NCI-H82 treated with DMSO at 0.1 percent for 48 hours (cell line): ENCODE data around the gene KRTAP4-4.
"Not testable (repeated sequence)": the region's sequence is repeated elsewhere in the genome, so short reads cannot be mapped to it uniquely, and the experiment has no call there.

Experiments
- DNase-seq: peaks from one replicate; lab custom pipeline; 2025; ENCODE audit not compliant: unreplicated experiment; lab: John Stamatoyannopoulos, UW

Gene KRTAP4-4

GRCh38 chr17:41160648-41161047, at the start of gene KRTAP4-4:
KRTAP4-4 (minus strand) TSS chr17:41160748; CDS start chr17:41160691, 57 bp downstream.
- DNase-seq: no peak

- no peak for DNase-seq
These were observed 39.0 kb upstream of the KRTAP4-4 start for GRCh38 chr17:41199421-41200078.

GRCh38 chr17:41196068-41196467, 35.5 kb upstream of the KRTAP4-4 start:
- no peak for DNase-seq

GRCh38 chr17:41190328-41190727, 29.8 kb upstream of the KRTAP4-4 start:
- no peak for DNase-seq

GRCh38 chr17:41189837-41190318, 29.3 kb upstream of the KRTAP4-4 start, which contains the start of gene KRTAP9-1:
KRTAP9-1 (plus strand) TSS chr17:41189887; CDS start chr17:41189887, 0 bp downstream.
- DNase-seq: not testable (repeated sequence)

- no peak for DNase-seq
These were observed 26.3 kb upstream of the KRTAP4-4 start for GRCh38 chr17:41186872-41187271.

- no peak for DNase-seq
These were observed 24.5 kb upstream of the KRTAP4-4 start for GRCh38 chr17:41185001-41185400.

GRCh38 chr17:41184480-41184961, 24.0 kb upstream of the KRTAP4-4 start, which contains the start of gene KRTAP4-1:
KRTAP4-1 (minus strand) TSS chr17:41184911; CDS start chr17:41184854, 57 bp downstream.
- DNase-seq: no peak

- DNase-seq: no peak
These were observed 18.5 kb upstream of the KRTAP4-4 start for GRCh38 chr17:41178843-41179616.

- no peak for DNase-seq
These were observed 17.8 kb upstream of the KRTAP4-4 start for GRCh38 chr17:41178341-41178740.

- DNase-seq: no peak
These were observed 17.3 kb upstream of the KRTAP4-4 start, which contains the start of gene KRTAP4-2 for GRCh38 chr17:41177727-41178271. KRTAP4-2 (minus strand) TSS chr17:41178221; CDS start chr17:41178164, 57 bp downstream.

GRCh38 chr17:41176744-41177387, 16.3 kb upstream of the KRTAP4-4 start:
- DNase-seq: no peak

- no peak for DNase-seq
These were observed 11.3 kb upstream of the KRTAP4-4 start for GRCh38 chr17:41171886-41172285.

- DNase-seq: no peak
These were observed 7.6 kb upstream of the KRTAP4-4 start, which contains the start of gene KRTAP4-3 for GRCh38 chr17:41168121-41168520. KRTAP4-3 (minus strand) TSS chr17:41168221; CDS start chr17:41168172, 49 bp downstream.

GRCh38 chr17:41167561-41167960, 7.0 kb upstream of the KRTAP4-4 start:
- DNase-seq: no peak

- no peak for DNase-seq
These were observed 3.3 kb upstream of the KRTAP4-4 start for GRCh38 chr17:41163828-41164227.

GRCh38 chr17:41160190-41160589, 358 bp downstream of the KRTAP4-4 start:
- not testable (repeated sequence) for DNase-seq

GRCh38 chr17:41153856-41154255, 6.7 kb downstream of the KRTAP4-4 start:
- DNase-seq: no peak

- no peak for DNase-seq
These were observed 9.0 kb downstream of the KRTAP4-4 start for GRCh38 chr17:41151525-41151924.

GRCh38 chr17:41150026-41150425, 10.5 kb downstream of the KRTAP4-4 start:
- no peak for DNase-seq

GRCh38 chr17:41149652-41149985, 10.9 kb downstream of the KRTAP4-4 start, which contains the start of gene KRTAP4-5:
KRTAP4-5 (minus strand) TSS chr17:41149825; CDS start chr17:41149767, 58 bp downstream.
- DNase-seq: no peak
